ENCODE data around the gene SLC2A11. TPM values are rescaled to one million over a fixed set of nuclear protein-coding genes. Genes with fewer than 3 reads are reported as not detected.

The SLC2A11 gene
- total and polyA plus RNA-seq, 12 donors = 11.3 to 35.3 (median 20.8) TPM

- TF ChIP-seq POLR2A (IDR thresholded peaks at IDR 0.05) (no peak), CTCF (IDR thresholded peaks at IDR 0.05) (no peak)
- 86 to 94% (median 89%) methylated on average over 7 of the region's 7 CpGs for WGBS, 4 donors
- Histone ChIP-seq H3K36me3 (replicated peaks in 1 of 2) (peaks cover 0 to 59% of the 10 kb centered on the region in 2 donors), H3K4me1 (replicated peaks in 1 of 2) (peaks cover 0 to 26% of the 10 kb centered on the region in 2 donors), H3K27me3 (no peaks in the 10 kb centered on the region), H3K9me3 (replicated peaks in 1 of 3) (no peaks in the 10 kb centered on the region), H3K4me3 (no peak overlapping the region), H3K27ac (peak overlapping the region in 1 of 5 donors; percentile 45)
- DNase-seq = no peak
- intact Hi-C loops (cut with DNase I) = no loop called here
These were observed 27.8 kb upstream of the SLC2A11 start for GRCh38 chr22:23829845-23830372.

DNA sequence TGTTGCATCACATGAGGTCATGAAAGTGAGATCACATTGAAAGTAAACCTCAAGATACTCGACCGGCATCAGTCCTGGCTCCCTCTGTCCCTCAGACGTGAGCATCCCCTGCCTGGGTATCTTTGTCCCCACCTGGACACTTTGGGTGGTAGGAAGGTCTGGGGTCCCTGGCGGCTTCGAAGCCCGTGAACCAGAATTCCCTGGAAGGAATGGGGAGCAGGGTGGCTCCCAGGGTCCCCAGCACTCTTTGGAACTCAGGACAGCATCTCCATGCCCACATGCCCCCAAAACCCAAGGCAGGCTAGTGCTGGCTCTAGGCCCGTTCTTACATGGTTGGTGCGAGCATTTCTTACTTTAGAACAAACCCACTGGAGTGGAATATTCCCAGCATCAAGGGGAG lies 26.4 kb upstream of the SLC2A11 start:
- Histone ChIP-seq H3K36me3 (replicated peaks in 1 of 2) (peaks cover 0 to 54% of the 10 kb centered on the region in 2 donors), H3K4me3 (no peak overlapping the region), H3K4me1 (replicated peaks in 1 of 2) (peaks cover 0 to 20% of the 10 kb centered on the region in 2 donors), H3K27me3 (no peaks in the 10 kb centered on the region), H3K9me3 (replicated peaks in 1 of 3) (no peaks in the 10 kb centered on the region), H3K27ac (no peak overlapping the region)
- intact Hi-C loops (cut with DNase I) = no loop called here
- TF ChIP-seq CTCF (IDR thresholded peaks at IDR 0.05) (no peak), POLR2A (IDR thresholded peaks at IDR 0.05) (no peak)
- DNase-seq = peak in 1 of 7 donors; percentile 9
- 86 to 91% (median 90%) methylated on average over 8 of the region's 8 CpGs for WGBS, 4 donors

DNA sequence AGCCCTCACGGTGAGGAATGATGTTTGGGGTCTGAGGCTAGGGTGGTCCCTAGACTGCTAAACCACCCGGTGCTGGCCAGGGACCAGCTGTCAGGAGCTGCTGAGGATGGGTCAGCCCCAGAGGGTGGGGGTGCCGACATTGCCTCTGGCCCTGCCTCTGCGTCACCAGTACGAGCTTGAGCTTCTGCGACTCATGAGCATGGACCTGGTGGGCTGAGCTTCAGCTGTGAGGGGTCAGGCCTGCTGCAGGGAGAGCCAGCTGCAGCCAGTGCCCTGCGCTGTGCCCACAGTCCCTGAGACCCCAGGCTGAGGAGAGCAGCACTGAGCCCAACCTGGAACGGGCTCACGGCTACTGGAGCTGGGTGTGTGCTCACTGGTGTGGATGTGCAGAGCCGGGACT lies 25.9 kb upstream of the SLC2A11 start:
- Histone ChIP-seq H3K9me3 (replicated peaks in 1 of 3) (no peaks in the 10 kb centered on the region), H3K36me3 (replicated peaks in 1 of 2) (peaks cover 0 to 48% of the 10 kb centered on the region in 2 donors), H3K27ac (no peak overlapping the region), H3K4me3 (no peak overlapping the region), H3K4me1 (replicated peaks in 1 of 2) (peaks cover 0 to 16% of the 10 kb centered on the region in 2 donors), H3K27me3 (no peaks in the 10 kb centered on the region)
- 76 to 89% (median 79%) methylated on average over 3 to 10 of the region's 10 CpGs for WGBS, 4 donors
- intact Hi-C loops (cut with DNase I) = no loop called here
- no peak for TF ChIP-seq CTCF (IDR thresholded peaks at IDR 0.05)
- TF ChIP-seq POLR2A (IDR thresholded peaks at IDR 0.05) = no peak
- DNase-seq = peak in 1 of 7 donors; percentile 11

DNA sequence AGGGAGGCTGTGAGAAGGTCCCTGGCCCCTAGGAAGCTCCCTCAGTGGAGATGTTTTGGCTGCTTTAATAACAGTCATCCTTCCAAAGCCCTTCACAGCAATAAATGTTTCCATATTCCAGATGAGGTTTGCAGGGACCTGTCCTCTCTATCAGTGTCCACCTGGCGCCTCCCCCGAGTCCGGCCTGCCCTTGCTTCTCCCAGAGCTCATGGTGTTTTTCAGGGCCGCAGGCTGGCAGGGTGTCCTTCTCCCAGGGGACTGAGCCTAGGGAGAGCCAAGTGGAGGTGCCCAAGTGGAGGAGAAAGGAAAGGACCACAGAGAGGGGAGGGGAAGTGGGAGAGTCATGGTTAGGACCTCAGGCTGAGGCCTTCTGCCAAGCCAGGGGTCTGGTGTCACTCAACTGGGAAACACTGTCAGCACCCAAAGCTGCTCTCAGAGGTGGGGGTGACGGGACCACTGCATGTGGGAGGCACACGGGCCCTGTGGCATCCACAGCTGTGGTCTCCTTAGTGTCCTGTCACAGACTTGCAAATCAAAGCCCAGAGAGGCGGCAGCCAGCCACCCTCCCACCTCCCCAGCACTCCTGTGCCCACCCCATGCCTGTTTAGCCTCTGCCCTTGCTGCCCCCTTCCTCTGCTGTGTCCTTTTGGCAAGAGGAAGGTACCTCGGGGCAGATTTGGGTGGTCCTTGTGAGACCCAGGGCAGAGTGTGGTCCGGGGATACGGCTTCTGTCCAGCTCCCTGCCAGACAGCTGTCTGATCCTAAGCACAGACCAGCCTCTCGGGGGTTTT lies 25.3 kb upstream of the SLC2A11 start:
- WGBS, 4 donors = 70 to 76% (median 72%) methylated on average over 10 to 11 of the region's 11 CpGs
- Histone ChIP-seq H3K27me3 (no peaks in the 10 kb centered on the region), H3K4me3 (no peak overlapping the region), H3K4me1 (replicated peaks in 1 of 2) (peaks cover 0 to 11% of the 10 kb centered on the region in 2 donors), H3K27ac (no peak overlapping the region), H3K9me3 (replicated peaks in 1 of 3) (no peaks in the 10 kb centered on the region), H3K36me3 (replicated peaks in 1 of 2) (peaks cover 0 to 42% of the 10 kb centered on the region in 2 donors)
- no peak for TF ChIP-seq POLR2A (IDR thresholded peaks at IDR 0.05)
- no peak for TF ChIP-seq CTCF (IDR thresholded peaks at IDR 0.05)
- peak in 2 of 7 donors; percentile 9 to 15 for DNase-seq
- intact Hi-C loops (cut with DNase I) = no loop called here

Measured in adrenal gland (tissue), 12 donors.